Activated CD8-positive, alpha-beta memory T cell treated with anti-CD3 and anti-CD28 coated beads, Interleukin-2, amount 50 U/mL, for 1 hour (primary cell): ENCODE data around the gene SH3RF1.

Experiments used
- DNase-seq: peaks from one replicate; pipeline ENCODE4 v3.0.0-alpha.2; 2020; ENCODE audit errors: extremely low read depth

Gene SH3RF1

DNA sequence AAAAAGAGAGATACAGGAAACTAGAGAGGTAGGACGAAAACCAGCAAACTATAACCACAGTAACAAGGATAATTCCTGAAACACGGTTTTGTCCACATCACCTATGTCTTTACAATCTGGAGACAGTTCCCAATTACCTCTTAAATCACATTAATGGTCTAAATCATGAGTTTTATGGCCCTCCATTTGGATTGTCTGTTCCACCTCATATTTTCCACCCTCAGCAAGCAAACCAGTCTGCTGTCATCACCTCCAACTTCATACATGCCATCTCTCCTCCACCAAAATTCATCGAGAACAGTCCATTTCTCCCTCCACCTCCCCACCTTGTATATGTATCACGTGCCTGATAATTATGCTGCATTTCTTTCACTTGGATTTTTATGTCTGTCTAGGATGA, 107.3 kb downstream of the SH3RF1 start:
- no peak for DNase-seq

DNA sequence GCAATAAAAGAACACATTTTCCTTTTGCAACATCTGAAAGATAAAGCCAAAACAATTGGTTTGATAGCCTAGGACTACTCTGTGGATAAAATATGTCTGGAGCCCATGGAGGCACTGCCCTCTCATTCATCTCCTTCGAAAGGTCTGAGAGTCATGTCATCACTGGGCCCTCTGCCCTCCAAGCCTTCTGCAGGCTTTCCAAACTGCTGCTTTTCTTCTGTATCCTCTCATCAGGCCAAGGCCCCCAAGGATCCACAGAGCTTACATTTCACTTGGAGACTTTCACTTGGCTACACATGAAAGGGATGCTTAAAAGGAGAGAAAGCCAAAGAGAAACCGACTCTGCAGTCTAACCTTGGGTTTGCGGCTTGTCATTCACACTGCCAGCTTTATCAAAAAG, 109.9 kb downstream of the SH3RF1 start:
- no peak for DNase-seq

DNA sequence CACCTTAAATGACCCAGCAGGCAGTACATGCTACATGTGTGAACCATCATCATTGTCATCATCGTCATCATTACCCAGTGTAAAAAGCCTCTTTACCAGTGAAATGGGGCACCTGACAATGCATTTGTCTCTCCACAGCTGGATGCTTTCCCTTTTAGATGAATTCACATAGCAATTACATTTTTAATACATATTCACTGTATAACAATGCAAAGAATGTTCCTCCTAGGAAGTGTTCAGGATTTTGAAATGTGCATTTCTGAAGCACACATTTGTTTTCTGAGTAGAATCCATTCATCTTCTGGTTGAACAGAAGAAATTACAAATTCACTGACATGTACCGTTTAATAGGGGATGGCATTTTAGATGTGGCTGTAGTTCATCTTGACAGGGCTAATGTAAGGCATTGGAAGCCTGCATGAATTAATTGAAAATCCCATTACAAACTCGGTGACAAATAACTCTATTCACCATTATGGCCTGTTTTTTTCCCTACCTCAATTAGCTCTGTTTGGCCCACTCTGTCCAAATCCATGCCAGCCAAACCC, 111.1 kb downstream of the SH3RF1 start:
- DNase-seq, result no peak

DNA sequence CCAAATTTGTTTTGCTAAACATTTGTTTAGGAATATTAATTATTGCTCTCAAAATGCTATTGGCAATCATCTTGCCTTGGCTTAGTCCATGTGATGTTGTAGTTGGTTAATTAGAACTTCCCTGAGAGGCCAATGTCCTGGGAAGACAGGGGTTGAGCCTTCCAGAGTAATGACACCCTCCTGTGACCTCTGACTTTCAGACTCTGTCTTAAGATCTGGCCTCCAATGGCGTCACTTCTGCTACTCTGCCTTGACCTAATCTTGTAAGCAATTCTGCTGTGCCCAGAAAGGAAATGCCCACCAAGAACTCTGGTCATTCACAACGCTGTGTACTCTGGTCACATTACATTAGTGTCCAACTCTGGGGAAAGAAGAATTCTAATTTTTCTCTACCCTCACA, 111.9 kb downstream of the SH3RF1 start:
- no peak for DNase-seq

DNA sequence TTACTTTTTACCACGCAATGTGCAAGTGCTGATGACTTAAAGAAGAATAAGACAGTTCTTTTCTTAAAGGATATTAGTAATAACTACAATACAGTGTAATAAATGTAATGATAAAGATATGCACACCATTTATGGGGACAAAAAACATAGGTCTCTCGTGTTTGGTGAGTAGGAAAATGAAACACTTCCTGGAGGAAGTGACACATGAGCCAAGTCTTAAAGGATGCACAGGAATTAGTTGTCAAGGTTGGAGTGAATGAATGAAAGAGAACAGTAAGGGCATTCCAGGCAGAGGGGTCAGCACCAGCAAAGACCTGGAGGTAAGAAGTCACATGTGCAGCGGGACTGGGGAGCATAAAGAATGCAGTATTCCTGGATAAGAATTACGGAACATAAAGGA, 112.7 kb downstream of the SH3RF1 start:
- DNase-seq, result no peak

DNA sequence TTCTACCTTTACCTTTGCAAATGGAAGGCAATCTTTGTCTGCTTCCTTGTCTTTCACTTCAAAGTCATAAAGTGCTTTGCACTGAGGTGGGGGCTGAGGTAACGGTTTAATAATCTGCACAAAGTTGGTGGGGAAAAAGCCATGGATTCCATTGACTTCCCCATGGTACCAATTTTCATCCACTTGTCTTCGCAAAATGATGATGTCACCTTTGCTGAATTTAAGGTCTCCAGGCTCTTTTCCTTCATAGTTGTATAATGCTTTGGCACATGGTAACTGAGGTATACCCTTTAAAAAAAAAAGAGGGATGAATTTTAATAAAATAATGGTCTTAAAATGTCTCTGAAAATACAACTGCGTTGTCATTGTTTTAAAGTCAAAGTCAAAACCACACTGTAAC, 114.4 kb downstream of the SH3RF1 start:
- DNase-seq, result no peak

DNA sequence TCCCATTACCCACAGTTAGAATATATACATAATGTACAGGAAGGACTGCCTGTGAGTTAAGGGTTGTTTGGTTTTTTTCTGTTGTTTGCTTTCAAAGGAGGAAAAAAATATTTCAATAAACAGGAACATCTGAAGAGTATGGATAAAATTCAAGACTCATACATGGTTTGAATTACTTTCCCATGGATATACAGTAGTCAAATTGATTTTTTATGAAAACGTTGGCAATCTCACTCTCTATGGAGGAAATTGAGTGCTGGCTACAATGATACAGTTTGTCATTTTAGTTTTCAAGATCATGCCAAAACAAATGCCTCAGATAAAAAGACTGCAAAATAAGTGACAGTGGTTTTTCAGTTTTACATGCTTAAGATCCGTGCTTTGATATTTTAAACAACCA, 116.6 kb downstream of the SH3RF1 start:
- DNase-seq, result no peak

DNA sequence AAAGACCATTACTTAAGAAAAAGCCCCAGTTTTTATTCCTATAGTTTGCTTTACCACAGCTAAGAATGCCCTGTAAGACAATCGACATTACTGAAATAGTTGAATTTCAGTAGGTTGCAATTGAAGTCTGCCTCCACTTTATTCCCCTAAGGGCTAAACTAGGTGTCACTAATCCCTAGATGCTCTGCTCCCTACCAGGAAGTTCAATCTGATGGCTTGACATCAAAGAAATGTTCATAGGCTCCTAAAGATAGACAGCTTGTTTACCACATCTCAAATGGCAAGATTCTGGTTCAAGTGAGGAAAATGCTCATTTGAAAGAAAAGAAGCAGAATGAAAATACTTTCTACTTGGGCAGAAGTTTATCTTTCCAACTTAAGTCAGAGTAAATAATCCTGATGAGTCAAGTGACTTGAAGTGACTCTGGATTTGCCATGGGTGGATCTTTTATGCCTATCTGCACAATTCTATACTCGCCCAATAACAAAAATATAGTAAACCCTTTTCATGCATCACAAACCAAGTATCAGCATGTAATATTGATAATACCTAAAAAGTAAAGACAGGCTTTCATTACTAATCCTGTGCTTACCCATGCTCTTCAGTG, 117.2 kb downstream of the SH3RF1 start:
- DNase-seq, result no peak

DNA sequence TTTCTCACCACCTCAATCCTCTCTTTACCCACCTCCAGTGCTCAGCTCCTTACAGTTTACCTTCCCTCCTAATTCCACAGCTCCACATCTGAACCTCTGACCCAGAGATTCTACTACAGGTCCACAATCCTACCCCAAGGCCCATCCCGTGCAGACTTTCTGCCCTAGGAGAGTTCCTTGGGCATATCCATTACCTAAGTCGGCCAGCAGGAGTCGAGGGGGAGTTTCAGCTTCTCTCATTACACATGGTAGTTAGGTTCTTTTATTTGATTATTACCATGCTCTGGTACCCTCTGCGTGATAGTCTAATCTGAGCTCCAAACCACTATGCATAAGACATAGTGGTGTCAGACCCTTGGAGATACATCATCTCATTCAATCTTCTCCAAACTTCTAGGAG, 117.9 kb downstream of the SH3RF1 start:
- no peak for DNase-seq

DNA sequence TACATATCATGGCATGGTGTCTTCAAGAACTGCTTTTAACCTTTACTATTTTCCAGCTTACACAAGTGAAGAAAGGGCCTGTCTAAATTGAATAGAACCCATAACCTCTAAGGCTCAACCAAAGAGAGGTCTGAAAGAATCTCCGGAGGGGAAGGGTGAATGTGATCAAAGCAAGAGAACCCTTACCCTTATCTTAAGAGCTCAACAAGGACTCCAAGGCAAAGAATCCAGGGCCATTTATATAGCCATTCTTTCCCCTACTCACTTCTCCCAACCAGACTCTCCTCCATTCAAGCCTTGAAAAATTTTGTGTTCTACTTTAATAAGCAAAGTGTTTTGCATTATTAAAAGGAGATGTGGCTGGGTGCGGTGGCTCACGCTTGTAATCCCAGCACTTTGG, 118.7 kb downstream of the SH3RF1 start:
- no peak for DNase-seq

DNA sequence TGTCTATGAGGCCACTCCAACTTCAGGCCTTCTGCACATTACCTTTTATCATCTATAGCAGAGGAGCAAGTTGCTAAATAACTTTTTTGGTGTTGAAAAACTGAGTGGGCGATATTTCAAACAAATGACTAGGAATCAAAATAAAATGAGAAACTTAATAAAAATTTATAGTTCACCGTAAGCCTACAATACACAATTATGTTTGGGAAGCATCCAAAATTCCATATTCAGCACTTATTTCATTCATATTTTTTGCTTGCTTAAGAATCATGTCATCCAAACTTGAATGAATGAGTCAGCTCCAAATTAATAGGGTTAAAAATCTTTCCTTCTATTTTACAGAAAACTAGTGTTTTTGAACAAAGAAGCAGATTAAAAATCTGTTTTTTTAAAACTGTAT, 119.1 kb downstream of the SH3RF1 start:
- no peak for DNase-seq

DNA sequence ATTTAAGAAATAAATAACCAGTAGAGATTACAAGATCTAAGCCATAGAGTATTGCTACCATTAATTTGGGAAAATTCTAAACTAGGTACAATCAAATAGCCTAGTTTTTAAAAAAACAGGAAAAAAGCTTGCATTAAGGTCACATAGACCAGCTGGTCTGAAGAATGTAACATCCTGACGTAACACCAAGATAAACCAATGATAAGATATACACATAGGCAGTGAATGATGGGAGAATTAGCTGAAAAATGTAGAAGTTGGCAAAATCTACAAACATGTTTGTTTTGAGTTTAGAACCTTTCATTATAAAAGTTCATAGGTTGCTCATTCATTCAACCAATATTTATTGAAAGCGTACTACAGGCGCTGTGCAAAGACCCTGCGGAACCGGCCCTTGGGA, 120.0 kb downstream of the SH3RF1 start:
- DNase-seq, result no peak

DNA sequence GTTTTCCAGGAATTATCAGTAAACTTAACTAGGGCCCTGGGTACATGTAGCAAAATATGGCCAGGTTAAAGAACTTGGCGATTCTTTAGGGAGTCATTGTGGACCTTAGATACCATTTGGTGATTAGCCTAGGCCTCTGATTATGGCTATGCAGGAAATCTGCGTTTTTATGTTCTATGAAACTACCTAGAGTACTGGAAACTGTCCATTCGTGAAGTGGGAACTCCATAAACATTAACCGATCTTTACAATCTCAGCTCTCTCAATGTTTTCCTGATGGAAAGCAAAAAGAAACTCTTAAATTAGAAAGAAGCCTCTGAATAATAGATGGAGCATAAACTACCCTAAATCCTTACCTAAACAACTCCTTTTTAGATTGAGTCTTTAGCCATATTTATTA, 121.9 kb downstream of the SH3RF1 start:
- no peak for DNase-seq

DNA sequence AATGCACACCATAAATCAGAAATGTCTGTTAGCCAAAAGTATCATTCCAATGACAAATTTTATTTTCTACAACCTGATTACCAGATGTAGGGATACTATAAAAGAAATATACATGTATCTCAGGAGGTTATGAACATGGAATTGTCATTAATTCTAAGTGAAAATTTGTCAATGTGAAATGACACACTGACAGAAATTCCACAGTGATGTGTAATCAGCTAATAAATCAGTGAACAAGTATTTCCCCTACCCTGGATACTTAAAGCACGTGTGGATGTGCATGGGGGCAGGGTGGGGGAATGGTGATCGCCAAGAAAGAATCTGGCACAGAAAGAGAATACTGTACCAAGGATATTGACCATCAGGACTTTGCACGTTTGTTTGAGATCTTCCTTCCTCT, 123.6 kb downstream of the SH3RF1 start:
- DNase-seq, result no peak

DNA sequence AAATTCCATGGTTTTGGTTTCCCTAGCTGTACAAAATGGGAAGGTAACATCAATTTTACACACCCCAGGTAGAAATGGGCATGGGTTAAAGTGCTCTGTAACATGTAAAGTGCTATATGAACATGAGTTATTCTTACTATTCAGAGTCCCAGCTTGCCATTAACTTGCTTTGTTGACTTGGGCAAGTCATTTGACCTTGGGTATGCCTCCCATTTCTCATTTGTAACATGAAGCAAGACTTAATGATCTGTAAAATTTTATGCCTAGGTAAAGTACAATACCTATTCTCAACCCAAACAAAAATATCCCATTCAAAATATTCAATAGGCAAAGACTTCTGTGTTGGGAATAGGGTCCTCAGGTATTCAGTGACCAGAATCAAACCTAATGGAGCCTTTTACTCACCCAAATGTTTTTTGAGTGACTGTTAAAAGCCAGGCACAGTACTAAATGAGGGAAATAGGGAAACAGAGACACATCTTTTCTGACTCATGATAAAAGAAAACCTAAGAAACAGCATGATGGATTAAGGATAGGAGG, 126.6 kb downstream of the SH3RF1 start:
- DNase-seq, result no peak

DNA sequence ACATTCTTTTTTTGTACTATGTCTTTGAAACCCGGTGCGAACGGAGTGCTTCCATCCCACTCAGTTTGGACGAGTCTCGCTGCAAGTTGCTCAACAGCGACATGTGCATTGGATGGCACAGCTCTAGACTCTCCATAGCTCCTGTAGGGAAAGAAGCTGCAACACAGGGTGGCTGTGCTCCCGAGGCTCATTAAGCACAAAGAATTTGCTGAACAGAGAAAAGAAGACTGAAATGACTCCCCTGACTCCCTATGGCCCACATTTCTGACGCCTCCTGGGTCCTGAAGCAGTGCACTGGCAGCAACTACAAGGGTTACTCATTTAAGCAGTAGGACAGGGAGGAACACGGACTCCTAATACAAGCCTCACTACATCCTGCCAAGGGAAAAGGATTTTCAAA, 127.4 kb downstream of the SH3RF1 start:
- no peak for DNase-seq

DNA sequence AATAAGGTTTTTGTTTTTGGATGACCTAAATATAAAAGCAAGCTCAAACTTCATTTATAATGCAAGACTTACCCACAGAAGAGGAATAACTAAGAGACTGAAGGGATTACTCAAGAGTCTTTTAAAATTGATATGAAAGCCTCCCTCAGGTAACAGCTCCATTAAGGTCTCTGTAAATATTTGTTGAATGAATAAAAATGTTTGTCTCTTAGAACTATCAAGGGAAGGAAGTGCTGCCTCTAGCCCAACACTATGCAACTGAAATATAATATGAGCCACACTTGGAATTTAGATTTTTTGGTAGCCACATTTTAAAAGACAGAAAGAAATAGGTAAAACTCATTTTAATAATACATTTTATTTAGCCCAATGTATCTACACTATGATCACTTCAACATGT, 127.8 kb downstream of the SH3RF1 start:
- DNase-seq, result no peak

DNA sequence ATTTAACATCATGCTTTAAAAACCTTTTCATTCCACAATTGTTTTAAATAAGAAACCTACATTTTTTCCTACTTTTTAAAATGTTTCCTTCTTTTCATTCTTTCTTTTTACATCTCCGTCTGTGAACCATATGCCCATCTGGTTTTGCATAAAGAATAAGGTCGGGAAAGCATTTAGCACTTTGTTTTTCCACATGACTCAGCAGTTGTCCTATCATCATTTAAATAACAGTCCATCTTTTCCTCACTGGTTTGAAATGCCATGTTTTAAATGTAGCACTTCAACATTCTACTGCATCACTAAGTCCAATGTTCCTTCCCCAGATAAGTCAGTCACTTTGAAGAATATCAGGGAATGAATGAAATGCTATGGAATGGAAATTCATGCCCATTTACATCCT, 128.4 kb downstream of the SH3RF1 start:
- no peak for DNase-seq

DNA sequence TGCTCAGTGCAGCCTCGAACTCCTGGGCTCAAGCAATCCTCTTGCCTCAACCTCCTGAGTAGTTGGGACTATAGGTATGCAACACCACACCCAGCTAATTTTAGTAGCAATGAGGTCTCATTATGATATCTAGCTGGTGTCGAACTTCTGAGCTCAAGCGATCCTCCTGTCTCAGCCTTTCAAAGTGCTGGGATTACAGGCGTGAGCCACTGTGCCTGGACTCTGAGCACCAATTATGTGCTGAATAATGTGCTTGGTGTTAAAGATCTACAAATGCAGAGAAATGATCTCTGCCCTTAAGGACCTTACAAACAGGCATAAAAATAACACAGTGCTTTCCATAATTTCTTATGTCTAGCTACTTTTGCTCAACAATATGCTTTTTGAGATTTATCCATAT, 131.7 kb downstream of the SH3RF1 start:
- DNase-seq, result no peak

DNA sequence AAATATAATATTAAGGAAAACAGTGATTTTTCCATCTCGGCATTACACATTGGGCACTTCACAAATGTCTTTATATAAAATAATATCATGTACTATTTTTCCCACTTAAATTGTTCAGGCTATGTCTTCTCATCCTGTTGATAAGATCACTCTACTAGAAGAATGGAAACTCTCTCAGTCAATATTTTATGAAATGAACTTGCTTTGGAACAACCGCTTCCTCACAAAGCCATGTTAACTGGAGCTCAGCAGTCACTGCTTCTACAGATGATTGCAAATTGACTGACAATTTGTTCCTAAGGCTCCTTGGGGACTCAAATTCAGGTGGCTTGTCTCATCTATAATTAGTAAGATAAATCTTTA, 133.2 kb downstream of the SH3RF1 start:
- DNase-seq, result no peak

DNA sequence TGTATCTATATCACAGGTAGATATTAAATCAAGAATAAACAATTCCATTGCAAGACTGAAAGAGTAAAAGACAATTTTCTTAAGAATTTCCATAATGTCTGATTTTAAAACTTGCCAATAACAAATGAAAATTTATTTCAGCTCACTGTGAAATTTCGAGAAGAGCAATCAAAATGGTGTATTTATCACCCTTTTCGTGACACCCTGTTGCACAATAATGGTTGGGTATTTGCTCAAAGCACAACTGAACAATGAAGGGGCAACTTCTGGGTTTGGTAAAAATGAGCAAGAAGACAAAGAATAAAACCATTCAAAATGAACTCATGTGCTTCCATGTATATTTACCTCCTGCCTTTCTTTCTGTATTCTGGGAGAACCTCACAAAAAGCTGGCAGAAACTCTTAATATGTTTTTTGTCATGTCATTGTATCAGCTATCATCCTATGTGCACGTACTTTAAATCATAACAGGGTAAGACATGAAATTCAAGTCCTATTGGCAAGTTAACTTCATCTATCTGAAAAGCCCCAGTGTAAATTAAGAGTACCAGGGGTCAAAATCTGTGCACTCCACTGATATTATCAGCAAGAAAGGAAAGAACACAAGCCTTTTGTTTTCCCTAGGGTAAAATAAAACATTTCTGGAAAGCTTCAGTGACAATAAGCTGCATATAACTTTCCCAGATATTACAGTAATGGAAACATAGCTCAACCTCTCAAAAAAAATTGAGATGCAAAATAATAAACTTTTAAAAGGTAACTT, 133.8 kb downstream of the SH3RF1 start:
- DNase-seq, result no peak

DNA sequence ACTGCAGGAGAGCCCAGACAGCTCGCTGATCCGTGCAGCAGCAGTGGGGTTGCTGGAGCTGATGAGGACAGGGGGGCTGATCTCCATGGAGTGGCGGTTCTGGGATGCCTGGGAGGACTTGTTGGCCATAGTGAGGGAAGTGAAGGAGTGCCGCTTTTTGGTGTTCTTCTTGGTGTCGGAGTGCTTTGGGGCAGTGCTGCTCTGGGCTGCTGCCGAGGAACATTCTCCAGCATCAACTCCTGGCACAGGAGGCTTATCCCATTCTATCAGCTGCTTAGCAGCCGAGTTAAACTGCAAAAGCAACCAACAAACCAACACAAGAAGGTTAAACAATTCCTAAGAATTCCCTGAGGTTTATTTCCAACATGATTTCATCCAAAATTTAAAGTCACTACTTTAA, 134.4 kb downstream of the SH3RF1 start:
- no peak for DNase-seq

DNA sequence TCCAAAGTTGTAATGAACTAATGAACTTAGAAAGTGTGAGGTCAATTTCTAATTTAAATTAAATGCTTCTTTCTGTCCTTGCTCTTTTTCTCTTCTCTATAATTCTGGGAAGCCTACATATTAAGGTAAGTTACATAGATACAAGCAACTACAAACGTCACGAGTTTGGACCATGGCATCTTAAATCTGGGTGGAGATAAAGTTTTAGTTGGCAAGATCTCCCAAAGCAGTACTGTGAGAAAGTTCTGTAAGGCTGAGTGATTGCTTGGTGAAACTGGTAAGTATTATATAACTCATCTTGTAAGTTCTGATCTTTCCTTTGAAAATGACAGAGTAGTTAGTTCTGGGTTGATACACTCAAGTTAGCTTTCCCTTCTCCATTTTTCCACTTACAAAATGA, 135.0 kb downstream of the SH3RF1 start:
- DNase-seq, result no peak
